Right lobe of liver (tissue), 6 donors: ENCODE measurements around the gene CAMKK2. TPM values are rescaled to one million over a fixed set of nuclear protein-coding genes. Genes with fewer than 3 reads are reported as not detected.

Source experiments
- ATAC-seq, 4 donors: fragments of 200-7000 bp; cut with Tn5 transposase; one replicate each; pipeline ENCODE4 v1.9.1; 2020; ENCODE audit warnings: mild to moderate bottlenecking in 4 of 4, moderate library complexity in 4 of 4
- DNase-seq, 3 donors: peaks; one replicate each; pipeline ENCODE4 v3.0.0-alpha.2; 2020
- H3K27ac ChIP-seq, 3 donors: fragments of 200-600 bp; one replicate each; pipeline ENCODE4 v1.8.0; 2022
- H3K27me3 ChIP-seq, 2 donors: fragments of 200-600 bp; one replicate each; pipeline ENCODE4 v1.8.0; 2022
- H3K36me3 ChIP-seq, 4 donors: fragments of 200-600 bp; sonication (generic) in 1 of 4; one replicate each; pipeline versions ENCODE4 v1.5.1 to v1.8.0; 2017 to 2022; ENCODE audit warnings: control low read depth in 1 of 4
- H3K4me1 ChIP-seq, 4 donors: fragments of 200-600 bp; sonication (generic) in 1 of 4; one replicate each; pipeline versions ENCODE4 v1.5.1 to v1.8.0; 2017 to 2022; ENCODE audit warnings: control low read depth in 1 of 4
- H3K4me3 ChIP-seq, 3 donors: fragments of 200-600 bp; one replicate each; pipeline ENCODE4 v1.8.0; 2022
- H3K9me3 ChIP-seq, 4 donors: fragments of 200-600 bp; sonication (generic) in 1 of 4; one replicate each; pipeline versions ENCODE4 v1.5.1 to v1.8.0; 2017 to 2022; ENCODE audit warnings: control low read depth in 1 of 4
- CTCF ChIP-seq, 4 donors: fragments of 200-600 bp in 3 of 4; fragments of 450-650 bp in 1 of 4; IDR thresholded peaks; one replicate each; pipeline versions ENCODE4 v1.5.1 to v1.8.0; 2016 to 2022; ENCODE audit warnings: antibody characterized with exemption in 4 of 4, mild to moderate bottlenecking in 2 of 4
- POLR2A ChIP-seq: fragments of 450-650 bp; IDR thresholded peaks from one replicate; pipeline ENCODE4 v1.6.1; 2017; ENCODE audit warnings: antibody characterized with exemption, mild to moderate bottlenecking
- WGBS: methylation state at CpG from one replicate; pipeline ENCODE4 v1.1.6; 2018; ENCODE audit warnings: low coverage, low lambda C conversion rate; ENCODE audit not compliant: insufficient coverage; ENCODE audit errors: missing lambda C conversion rate; 5-methylcytosine and 5-hydroxymethylcytosine counted together
- intact Hi-C, 2 donors: fragments of 100-400 bp; cut with DNase I; formaldehyde crosslinking; loops; one replicate each; pipeline versions ENCODE4 v1.11.2 to v1.14.1; 2022
- total RNA-seq, 6 experiments: library from RNA; depleted of rRNA in 2 of 6; stranded (reverse); fragments of >200 nt in 2 of 6; fragmentation: NEBNext Ultra II Directional in 3 of 6; extraction: Animal tissue kit (Norgen Biotek cat#: 25700) in 3 of 6; gene quantifications; one replicate each; pipeline versions ENCODE4 v1.1.0 to v1.2.4, GENCODE V29; 2016 to 2023
- donor health status: DM: no; HTN: yes; CAD: no.
- donor health status: DM: no; HTN: no; CAD: no.
- donor health status: DM: no; HTN: no; CAD: no.
- donor health status: DM: no; HTN: yes; CAD: no.
- donor health status: DM: no; HTN: yes; CAD: no.

Gene CAMKK2
- total RNA-seq, 6 experiments from 2014 or later = 20.6 to 31.8 (median 24.1) TPM

- Histone ChIP-seq H3K27me3 (no peaks in the 10 kb centered on the region), H3K27ac (peak overlapping the region; percentile 10 to 43 (median 13)), H3K9me3 (no peaks in the 10 kb centered on the region), H3K4me1 (peaks cover 0 to 30% (median 4%) of the 10 kb centered on the region in 4 donors), H3K36me3 (peaks cover 0 to 19% (median 3%) of the 10 kb centered on the region in 4 donors), H3K4me3 (no peak overlapping the region)
- intact Hi-C loops = no loop called here
- 58% methylated on average over 2 of the region's 17 CpGs for WGBS
- TF ChIP-seq POLR2A (no peak), CTCF (IDR thresholded peaks at IDR 0.05) (no peak)
- DNase-seq (no peak), ATAC-seq (no peak)
Observed at GRCh38 chr12:121241156-121241970, 55.1 kb downstream of the CAMKK2 start.

DNA sequence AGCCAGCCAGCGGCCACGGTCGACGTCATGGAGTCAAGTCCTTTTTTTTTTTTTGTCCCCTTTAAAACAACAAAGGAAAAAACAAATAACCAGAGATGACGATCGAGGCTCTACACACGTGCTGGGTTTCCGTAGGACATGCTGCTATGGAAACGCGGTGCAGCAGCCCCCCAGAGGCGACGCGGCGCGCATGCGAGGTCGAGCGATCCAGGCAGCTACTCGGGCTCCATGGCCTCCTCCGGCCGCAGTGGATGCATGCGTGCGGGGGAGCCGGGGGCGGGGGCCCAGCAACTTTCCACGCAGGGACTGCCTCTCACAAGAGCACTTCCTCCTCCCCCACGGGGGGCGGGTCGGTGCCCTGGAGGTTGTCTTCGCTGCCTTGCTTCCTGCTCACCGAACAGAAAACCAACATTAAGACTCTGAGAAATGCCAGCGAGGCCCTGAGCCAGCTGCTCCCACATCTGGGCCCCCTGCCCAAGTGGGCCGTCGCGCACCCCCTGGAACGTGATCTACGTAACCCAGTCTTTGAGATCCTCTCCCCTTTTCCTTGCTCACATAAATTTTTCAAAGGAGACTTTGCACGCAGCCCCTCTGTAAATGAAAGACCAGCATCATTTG is 55.9 kb downstream of the CAMKK2 start:
- intact Hi-C loops = no loop called here
- Histone ChIP-seq H3K27ac (peak overlapping the region; percentile 10 to 43 (median 13)), H3K36me3 (peaks cover 0 to 24% (median 4%) of the 10 kb centered on the region in 4 donors), H3K4me1 (peaks cover 0 to 30% (median 4%) of the 10 kb centered on the region in 4 donors), H3K4me3 (no peak overlapping the region), H3K27me3 (no peaks in the 10 kb centered on the region), H3K9me3 (no peaks in the 10 kb centered on the region)
- 77% methylated on average over 27 of the region's 38 CpGs for WGBS
- no peak for TF ChIP-seq POLR2A
- TF ChIP-seq CTCF (IDR thresholded peaks at IDR 0.05) = no peak
- peak; percentile 60 to 71 (median 67) for DNase-seq
- ATAC-seq = peak; percentile 8 to 39 (median 24)

DNA sequence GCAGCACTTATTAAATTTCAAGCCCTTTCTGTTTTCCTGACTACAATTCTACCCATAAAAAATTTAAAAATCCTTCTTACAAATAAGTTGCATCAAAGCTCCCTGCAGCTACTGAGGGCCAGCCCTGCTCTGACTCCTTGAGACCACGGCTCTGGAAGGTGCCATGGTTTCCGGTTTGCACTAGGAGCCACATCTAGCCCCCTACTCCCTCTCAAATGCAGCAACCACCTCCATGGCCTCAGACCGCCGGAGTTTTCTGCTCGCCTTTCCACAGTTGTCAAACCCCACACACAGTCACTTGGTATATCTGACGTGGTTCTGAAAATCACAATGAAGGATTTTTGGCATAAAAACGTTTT is 56.5 kb downstream of the CAMKK2 start:
- peak overlapping the region in 1 of 3 donors; percentile 13 for H3K27ac ChIP-seq

More for the DNA sequence above, 56.5 kb downstream of the CAMKK2 start:
- DNase-seq (no peak), ATAC-seq (no peak)
- 73% methylated on average over 7 of the region's 7 CpGs for WGBS
- no peak overlapping the region for H3K4me3 ChIP-seq
- intact Hi-C loops = no loop called here
- no peaks in the 10 kb centered on the region for H3K27me3 ChIP-seq
- peaks cover 0 to 23% (median 5%) of the 10 kb centered on the region in 4 donors for H3K36me3 ChIP-seq
- H3K9me3 ChIP-seq = no peaks in the 10 kb centered on the region
- TF ChIP-seq POLR2A (no peak), CTCF (IDR thresholded peaks at IDR 0.05) (no peak)
- peaks cover 0 to 30% (median 4%) of the 10 kb centered on the region in 4 donors for H3K4me1 ChIP-seq
